Endothelial cell of umbilical vein (primary cell): ENCODE measurements around the gene HUWE1. TPM values are rescaled to one million over a fixed set of nuclear protein-coding genes. Genes with fewer than 3 reads are reported as not detected.

Source experiments
- BruUV-seq: library from RNA; stranded (reverse); fragments of 400-500 nt; replicated peaks from 2 replicates; lab custom pipeline; 2021; lab: Mats Ljungman, UMichigan
- CTCF ChIA-PET: fragments of 300-600, 350-600 bp; sonication (Branson Sonifier 250); formaldehyde crosslinking; loops from one replicate; lab custom pipeline; 2021; ENCODE audit warnings: antibody characterized with exemption, inconsistent platforms; lab: Charles Lee
- POLR2A ChIA-PET: fragments of 300-600, 350-600 bp; sonication (Branson Sonifier 250); formaldehyde crosslinking; loops from one replicate; lab custom pipeline; 2021; ENCODE audit warnings: antibody characterized with exemption, inconsistent platforms; lab: Charles Lee
- DNase-seq: peaks from one replicate; pipeline ENCODE4 v3.0.0-alpha.2; 2011; ENCODE audit warnings: low read depth, low spot score
- FAIRE-seq: peaks from 2 replicates; lab custom pipeline; 2011; peaks lifted over from hg19 to GRCh38; lab: Jason Lieb, UNC
- H2AFZ ChIP-seq: 2 replicates; pipeline ENCODE4 v1.6.0; 2012; ENCODE audit warnings: low read depth, low read length, control low read depth, inconsistent platforms
- H3K27ac ChIP-seq: 2 replicates; pipeline ENCODE4 v1.5.1; 2011; ENCODE audit warnings: low read depth, mild to moderate bottlenecking, control low read depth, low read length, moderate library complexity; ENCODE audit not compliant: insufficient read depth
- H3K27me3 ChIP-seq, 2 experiments: 2 replicates each; pipeline versions ENCODE4 v1.6.0 to v1.6.1; 2011; ENCODE audit warnings: low read length in 2 of 2, mixed read lengths in 1 of 2; ENCODE audit not compliant: control insufficient read depth in 2 of 2, insufficient read depth in 2 of 2
- H3K36me3 ChIP-seq, 2 experiments: 2 replicates in 1 of 2; 3 replicates in 1 of 2; pipeline ENCODE4 v1.5.1; 2011; ENCODE audit warnings: low read length in 2 of 2, mild to moderate bottlenecking in 1 of 2, moderate library complexity in 1 of 2; ENCODE audit not compliant: control insufficient read depth in 2 of 2, insufficient read depth in 2 of 2; ENCODE audit errors: extremely low read depth in 1 of 2
- H3K4me1 ChIP-seq: 3 replicates; pipeline ENCODE4 v1.5.1; 2011; ENCODE audit warnings: mild to moderate bottlenecking, low read length; ENCODE audit not compliant: control insufficient read depth, insufficient read depth; ENCODE audit errors: extremely low read depth
- H3K4me2 ChIP-seq: 2 replicates; pipeline ENCODE4 v1.6.1; 2011; ENCODE audit warnings: low read length, control low read depth, mixed read lengths; ENCODE audit not compliant: insufficient read depth
- H3K4me3 ChIP-seq, 3 experiments: fragments of 200-600 bp in 1 of 3; sonication (generic), shearing (Covaris generic) in 1 of 3; replicated peaks in 1 of 3; 2 replicates each; pipeline ENCODE4 v1.5.1; 2011 to 2016; ENCODE audit warnings: control low read depth in 3 of 3, low read length in 3 of 3, mild to moderate bottlenecking in 2 of 3, inconsistent platforms in 1 of 3, low read depth in 1 of 3, moderate library complexity in 1 of 3; ENCODE audit not compliant: insufficient read depth in 1 of 3
- H3K79me2 ChIP-seq: 2 replicates; pipeline ENCODE4 v1.6.0; 2012; ENCODE audit warnings: low read length, inconsistent platforms; ENCODE audit not compliant: control insufficient read depth, insufficient read depth
- H3K9ac ChIP-seq: replicated peaks from 2 replicates; pipeline ENCODE3; 2011; ENCODE audit warnings: low read length, control low read depth; ENCODE audit not compliant: insufficient read depth; ENCODE audit errors: extremely low read depth
- H3K9me1 ChIP-seq: replicated peaks from 3 replicates; pipeline ENCODE4 v1.6.0; 2011; ENCODE audit warnings: mild to moderate bottlenecking, low read length; ENCODE audit not compliant: control insufficient read depth, insufficient read depth; ENCODE audit errors: extremely low read depth
- H3K9me3 ChIP-seq: replicated peaks from 2 replicates; pipeline ENCODE4 v1.5.1; 2012; ENCODE audit warnings: low read length, inconsistent platforms; ENCODE audit not compliant: control insufficient read depth, insufficient read depth
- H4K20me1 ChIP-seq: replicated peaks from 2 replicates; pipeline ENCODE3; 2011; ENCODE audit warnings: mild to moderate bottlenecking, low read length; ENCODE audit not compliant: control insufficient read depth, insufficient read depth; ENCODE audit errors: extremely low read depth
- CTCF ChIP-seq, 2 donors: IDR thresholded peaks; 1 replicate in 1 of 2; 2 replicates in 1 of 2; pipeline ENCODE4 v1.5.1; 2011; ENCODE audit warnings: low read length in 2 of 2, mild to moderate bottlenecking in 2 of 2, moderate library complexity in 2 of 2, control low read depth in 1 of 2, inconsistent platforms in 1 of 2, low read depth in 1 of 2; ENCODE audit not compliant: insufficient read depth in 1 of 2; ENCODE audit errors: extremely low read depth in 1 of 2
- EZH2 ChIP-seq: IDR thresholded peaks from 2 replicates; pipeline ENCODE4 v1.6.1; 2012; ENCODE audit warnings: borderline replicate concordance, low read depth, mild to moderate bottlenecking, moderate library complexity, low read length, inconsistent platforms; ENCODE audit not compliant: severe bottlenecking
- FOS ChIP-seq: IDR thresholded peaks from 2 replicates; pipeline ENCODE4 v1.6.1; 2011; ENCODE audit warnings: mild to moderate bottlenecking, low read length, moderate library complexity, borderline replicate concordance; ENCODE audit not compliant: insufficient read depth
- GATA2 ChIP-seq: IDR thresholded peaks from 2 replicates; pipeline ENCODE4 v1.7.0; 2011; ENCODE audit warnings: low read depth, mild to moderate bottlenecking, moderate library complexity, mixed read lengths, low read length; ENCODE audit not compliant: insufficient read length, insufficient read depth
- JUN ChIP-seq: IDR thresholded peaks from 2 replicates; pipeline ENCODE4 v1.6.1; 2011; ENCODE audit warnings: borderline replicate concordance, low read depth; ENCODE audit not compliant: insufficient read length, insufficient read depth
- MAX ChIP-seq: IDR thresholded peaks from 2 replicates; pipeline ENCODE4 v1.6.1; 2011; ENCODE audit not compliant: insufficient read depth, insufficient read length
- MYC ChIP-seq: IDR thresholded peaks from one replicate; pipeline ENCODE4 v1.6.1; 2011; ENCODE audit warnings: mild to moderate bottlenecking, low read depth, low read length
- POLR2A ChIP-seq: IDR thresholded peaks from 2 replicates; pipeline ENCODE4 v1.6.1; 2012; ENCODE audit warnings: low read depth, mild to moderate bottlenecking, control low read depth, low read length
- POLR2AphosphoS5 ChIP-seq: IDR thresholded peaks from 2 replicates; pipeline ENCODE4 v1.6.1; 2012; ENCODE audit warnings: low read depth, mild to moderate bottlenecking, control low read depth, low read length, moderate library complexity; ENCODE audit not compliant: insufficient read depth
- dilution Hi-C: fragments of 300-500 bp; cut with MboI; formaldehyde crosslinking; loops from one replicate; pipeline ENCODE4 v1.15.0; 2019; ENCODE audit warnings: low sequenced_read_pairs; ENCODE audit not compliant: extremely low pct_ligation_motif_present
- intact Hi-C: fragments of 100-400 bp; cut with micrococcal nuclease; formaldehyde crosslinking; loops from one replicate; pipeline ENCODE4 v1.10.0; 2022
- polyA plus RNA-seq, 4 experiments: library from polyadenylated mRNA; depleted of rRNA in 3 of 4; stranded (reverse) in 3 of 4; unstranded in 1 of 4; fragments of >200 nt; gene quantifications; 2 replicates each; pipeline versions ENCODE4 v1.2.1 to v1.2.3, GENCODE V29; 2011 to 2012; ENCODE audit warnings: missing spikeins in 1 of 4
- total RNA-seq: library from RNA; stranded (reverse); gene quantifications from 2 replicates; pipeline ENCODE4 v1.2.3, GENCODE V29; 2021

HUWE1 gene
- total and polyA plus RNA-seq, 2 donors (not counting 3 experiments of a cell fraction or from before 2014, with no cell fraction given): 66.6 to 210 TPM

- Histone ChIP-seq H3K9ac (no peak overlapping the region), H3K9me3 (no peaks in the 10 kb centered on the region), H3K4me1 (no peaks in the 10 kb centered on the region), H3K27ac (no peak overlapping the region), H3K9me1 (no peaks in the 10 kb centered on the region), H3K36me3 (peaks cover 39 to 47% of the 10 kb centered on the region in 2 experiments), H3K4me2 (no peak overlapping the region), H4K20me1 (no peaks in the 10 kb centered on the region), H3K27me3 (no peaks in the 10 kb centered on the region), H2AFZ (no peak overlapping the region), H3K4me3 (no peak overlapping the region), H3K79me2 (no peaks in the 10 kb centered on the region)
- intact Hi-C loops (loop anchor here (5.0 kb wide), 1 partner anchor 37 kb away; no protein-coding TSS in a partner anchor), dilution Hi-C loops (no loop called here)
- POLR2A ChIA-PET: no interaction called here
- DNase-seq: no peak
- TF ChIP-seq MYC (no peak), FOS (no peak), POLR2AphosphoS5 (no peak), MAX (no peak), GATA2 (no peak), POLR2A (no peak), CTCF (IDR thresholded peaks at IDR 0.05; ENCODE audit: extremely low read depth in 1 of 2, insufficient read depth in 1 of 2, low read depth in 1 of 2, low read length in 2 of 2) (no peak), JUN (no peak), EZH2 (no peak)
- CTCF ChIA-PET: interaction anchor here (1.7 kb wide), 1 partner anchor 10 kb away, joined by 4 read pairs; no protein-coding TSS in a partner anchor
- FAIRE-seq: no peak
- no TSS peak for BruUV-seq
Measured at GRCh38 chrX:53544936-53545335, 141.6 kb downstream of the HUWE1 start.
